AG09319 (cell line): Measurements from ENCODE around the gene CRACDL.

Experiments
- DNase-seq: peaks from one replicate; pipeline ENCODE4 v3.0.0-alpha.2; 2010; ENCODE audit warnings: low read depth; ENCODE audit errors: extremely low read depth
- TF ChIP-seq, protein P1 (sequence below): IDR thresholded peaks from 2 replicates; pipeline ENCODE4 v1.5.1; 2011; ENCODE audit warnings: low read depth, mild to moderate bottlenecking, inconsistent platforms, low read length, moderate library complexity

The CRACDL gene

DNA sequence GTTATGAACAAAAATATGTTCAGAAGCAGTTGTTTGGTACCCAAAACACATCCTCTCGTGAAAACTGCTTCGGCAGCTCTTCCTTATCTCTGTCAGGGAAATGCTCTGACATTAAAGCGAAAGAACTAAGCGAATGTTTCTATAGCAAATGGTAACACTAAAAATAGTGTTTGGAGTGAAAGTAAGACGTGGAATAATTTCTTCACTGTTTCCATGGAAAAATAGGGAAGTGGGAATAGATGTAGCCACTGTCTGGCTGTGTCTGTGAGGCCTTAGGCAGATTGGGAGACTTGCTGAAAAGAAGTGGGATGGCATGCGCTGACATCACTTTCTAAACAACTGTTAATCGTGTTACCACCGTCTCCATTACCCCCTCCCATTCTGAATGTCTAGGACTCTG, 11.5 kb upstream of the CRACDL start:
- TF ChIP-seq, protein P1, sequence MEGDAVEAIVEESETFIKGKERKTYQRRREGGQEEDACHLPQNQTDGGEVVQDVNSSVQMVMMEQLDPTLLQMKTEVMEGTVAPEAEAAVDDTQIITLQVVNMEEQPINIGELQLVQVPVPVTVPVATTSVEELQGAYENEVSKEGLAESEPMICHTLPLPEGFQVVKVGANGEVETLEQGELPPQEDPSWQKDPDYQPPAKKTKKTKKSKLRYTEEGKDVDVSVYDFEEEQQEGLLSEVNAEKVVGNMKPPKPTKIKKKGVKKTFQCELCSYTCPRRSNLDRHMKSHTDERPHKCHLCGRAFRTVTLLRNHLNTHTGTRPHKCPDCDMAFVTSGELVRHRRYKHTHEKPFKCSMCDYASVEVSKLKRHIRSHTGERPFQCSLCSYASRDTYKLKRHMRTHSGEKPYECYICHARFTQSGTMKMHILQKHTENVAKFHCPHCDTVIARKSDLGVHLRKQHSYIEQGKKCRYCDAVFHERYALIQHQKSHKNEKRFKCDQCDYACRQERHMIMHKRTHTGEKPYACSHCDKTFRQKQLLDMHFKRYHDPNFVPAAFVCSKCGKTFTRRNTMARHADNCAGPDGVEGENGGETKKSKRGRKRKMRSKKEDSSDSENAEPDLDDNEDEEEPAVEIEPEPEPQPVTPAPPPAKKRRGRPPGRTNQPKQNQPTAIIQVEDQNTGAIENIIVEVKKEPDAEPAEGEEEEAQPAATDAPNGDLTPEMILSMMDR, result no peak

DNA sequence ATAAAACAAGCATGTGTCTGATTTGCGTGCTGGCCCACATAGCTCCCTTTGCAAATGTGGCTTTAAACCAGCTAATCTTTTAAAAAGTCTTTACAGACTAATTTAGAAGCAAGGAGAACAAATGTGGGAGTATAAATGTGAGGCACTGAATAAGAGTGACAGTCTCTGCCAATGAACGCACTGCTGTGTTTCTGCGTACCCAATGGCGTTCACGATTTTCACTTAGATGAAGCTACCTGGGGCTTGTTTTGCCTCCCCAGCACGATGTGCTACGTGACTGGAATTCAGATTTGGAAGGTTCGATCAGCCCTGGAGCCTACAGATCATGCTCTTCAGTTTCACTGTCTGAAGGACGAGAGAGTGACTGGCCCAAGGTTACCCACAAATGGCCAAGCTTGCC, 10.8 kb upstream of the CRACDL start:
- TF ChIP-seq, protein P1, result no peak
- no peak for DNase-seq

More for the DNA sequence above, 11.5 kb upstream of the CRACDL start:
- no peak for DNase-seq

DNA sequence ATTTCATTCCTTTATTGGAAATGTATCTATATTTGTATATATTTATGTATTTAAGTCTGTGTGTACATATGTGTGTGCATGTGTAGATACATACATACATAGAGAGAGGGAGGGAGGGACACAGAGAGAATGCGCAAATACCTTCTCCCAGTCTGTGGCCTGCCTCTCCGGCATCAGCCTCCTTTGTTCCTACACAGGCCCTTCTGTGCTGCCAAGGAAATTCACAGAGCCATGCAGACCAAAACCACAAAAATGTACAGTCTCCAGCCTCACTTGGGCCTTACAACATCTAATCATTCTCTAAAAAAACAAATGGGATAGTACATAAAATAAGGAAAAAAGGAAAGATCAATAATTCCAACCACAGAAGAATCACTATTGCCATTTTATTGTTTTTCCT, 8.8 kb upstream of the CRACDL start:
- TF ChIP-seq, protein P1, result no peak
- DNase-seq, result peak; percentile 28

DNA sequence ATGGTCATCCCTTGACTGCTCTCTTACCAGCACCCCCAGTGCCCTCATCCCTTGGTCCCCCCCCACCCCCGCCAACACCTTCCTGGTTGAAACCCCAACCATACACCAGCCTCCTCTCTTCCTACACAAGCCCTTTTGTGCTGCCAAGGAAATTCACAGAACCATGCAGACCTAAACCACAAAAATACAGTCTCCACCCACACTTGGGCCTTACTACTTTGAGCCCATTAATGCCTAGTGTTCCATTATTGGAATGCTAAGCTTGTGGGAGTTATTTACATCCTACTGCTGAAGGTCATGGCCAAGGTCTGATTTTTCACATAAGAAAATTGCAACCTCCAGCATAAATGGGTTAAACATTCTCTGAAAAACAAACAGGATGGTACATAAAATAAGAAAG, 4.1 kb upstream of the CRACDL start:
- no peak for DNase-seq
- TF ChIP-seq, protein P1, result no peak

DNA sequence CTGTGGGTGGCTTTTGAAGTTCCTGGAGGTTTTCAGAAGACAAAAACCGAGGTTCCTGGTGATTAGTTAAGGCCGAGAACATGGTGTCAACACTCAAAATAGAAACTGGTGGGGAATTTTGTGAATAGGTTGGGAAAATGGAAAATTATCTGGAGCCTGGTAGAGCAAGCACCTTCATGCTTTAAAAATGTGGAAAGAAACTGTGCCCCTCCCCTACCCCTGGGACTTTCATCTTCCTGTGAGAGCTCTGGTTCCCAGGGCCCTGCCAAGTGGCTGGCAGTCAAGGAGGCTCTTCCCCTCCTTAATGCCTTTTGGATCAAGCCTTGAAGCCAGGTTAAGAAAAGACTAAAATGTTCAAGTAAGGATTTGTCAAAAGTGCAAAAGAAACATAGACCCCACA, 1.9 kb upstream of the CRACDL start:
- TF ChIP-seq, protein P1, result no peak
- no peak for DNase-seq

DNA sequence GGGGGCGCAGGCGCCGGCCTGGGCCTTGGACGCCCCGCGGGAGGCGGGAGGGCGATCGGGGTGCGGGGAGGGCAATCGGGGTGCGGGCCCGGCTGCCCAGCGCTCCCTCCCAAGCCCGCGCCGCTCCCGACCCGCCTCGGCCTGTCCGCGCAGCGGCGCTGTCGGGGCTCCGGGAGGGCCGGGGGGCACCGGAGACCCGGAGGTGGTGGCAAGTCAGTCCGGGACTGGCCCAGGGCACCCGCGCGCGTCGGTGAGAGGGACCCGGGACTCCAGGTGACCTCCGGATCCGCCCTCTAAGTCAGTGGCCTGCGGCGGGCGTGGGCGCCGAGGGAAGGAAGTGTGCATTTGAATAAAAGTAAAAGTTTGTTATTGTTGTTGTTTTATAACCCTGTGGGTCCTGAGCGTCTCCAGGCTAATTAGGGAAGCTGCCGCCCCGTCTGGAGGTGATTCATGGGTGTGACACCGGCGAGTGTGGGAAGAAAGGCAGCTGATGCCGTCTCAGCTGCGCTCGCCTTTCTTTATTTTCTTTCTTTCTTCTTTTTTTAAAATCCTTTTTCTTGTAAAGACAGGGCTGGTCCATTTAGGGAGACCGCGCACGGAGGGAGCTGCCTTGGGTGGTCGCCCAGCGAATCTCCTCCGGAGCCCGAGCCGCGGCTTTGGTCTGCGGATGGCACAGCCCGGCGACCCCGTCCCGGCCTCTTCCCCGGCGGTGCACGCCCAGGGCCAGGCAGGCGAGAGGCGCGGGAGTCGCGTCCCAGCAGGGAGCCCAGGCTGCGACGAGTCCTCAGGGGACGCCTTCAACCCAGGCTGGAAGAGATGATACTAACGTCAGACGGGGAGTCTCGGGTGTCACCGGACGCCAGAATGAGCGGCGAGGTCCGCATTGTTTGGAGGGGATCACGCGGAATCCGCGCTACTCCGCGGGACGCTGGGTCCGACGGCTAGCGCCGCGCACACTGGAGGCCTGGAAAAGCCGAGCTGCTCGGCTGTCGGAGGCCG, 627 bp upstream of the CRACDL start:
- no peak for DNase-seq
- TF ChIP-seq, protein P1, result no peak

DNA sequence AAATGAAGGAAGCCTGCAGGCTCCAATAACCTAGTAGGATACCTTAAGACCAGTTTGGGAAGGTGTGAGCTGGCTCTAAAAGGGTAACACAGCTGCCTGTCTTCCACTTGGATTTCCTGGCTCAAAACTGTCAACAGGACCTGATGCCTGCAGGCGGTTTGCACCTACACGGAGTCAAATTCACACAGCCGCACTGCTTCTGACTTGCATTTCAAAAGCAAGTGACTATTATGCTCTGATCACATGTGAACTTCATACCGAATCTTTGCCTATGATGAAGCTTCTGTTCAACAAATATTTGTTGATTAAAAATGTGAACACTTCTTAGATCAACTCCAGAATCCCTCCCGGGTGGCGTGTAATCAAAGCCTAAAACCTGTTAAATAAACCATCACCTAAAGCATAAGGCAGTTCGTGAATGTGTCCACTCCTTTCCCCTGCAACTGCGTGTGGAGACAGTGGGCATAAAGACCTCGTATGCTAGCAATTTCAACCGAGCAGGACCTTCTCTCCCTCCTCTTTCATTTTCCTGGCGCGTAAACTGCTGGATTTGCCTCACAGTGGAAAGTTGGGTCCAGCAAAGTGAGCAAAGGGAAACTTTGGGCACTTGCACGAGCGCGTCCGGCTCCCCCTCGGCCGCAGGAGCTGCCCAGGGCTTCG, 784 bp downstream of the CRACDL start:
- TF ChIP-seq, protein P1, result no peak
- DNase-seq, result no peak
